Osteocyte (in vitro differentiated cells): ENCODE data around the gene EP300. TPM values are rescaled to one million over a fixed set of nuclear protein-coding genes. Genes with fewer than 3 reads are reported as not detected.

Experiments used
- DNase-seq: peaks from one replicate; pipeline ENCODE4 v3.0.0; 2021; ENCODE audit warnings: mixed read lengths; ENCODE audit not compliant: unreplicated experiment; ENCODE audit errors: extremely low spot score
- H3K27ac Mint-ChIP-seq: one replicate; pipeline ENCODE4 v1.8.0; 2021; ENCODE audit warnings: mild to moderate bottlenecking, mixed read lengths; ENCODE audit not compliant: unreplicated experiment
- H3K27me3 Mint-ChIP-seq: one replicate; pipeline ENCODE4 v1.8.0; 2021; ENCODE audit warnings: mixed read lengths; ENCODE audit not compliant: unreplicated experiment
- H3K36me3 Mint-ChIP-seq: one replicate; pipeline ENCODE4 v1.8.0; 2021; ENCODE audit warnings: mixed read lengths; ENCODE audit not compliant: unreplicated experiment
- H3K4me1 Mint-ChIP-seq: one replicate; pipeline ENCODE4 v1.8.0; 2021; ENCODE audit warnings: mixed read lengths; ENCODE audit not compliant: unreplicated experiment
- H3K4me3 Mint-ChIP-seq: one replicate; pipeline ENCODE4 v1.8.0; 2021; ENCODE audit warnings: mild to moderate bottlenecking, moderate library complexity, mixed read lengths; ENCODE audit not compliant: unreplicated experiment
- H3K9me3 Mint-ChIP-seq: one replicate; pipeline ENCODE4 v1.8.0; 2021; ENCODE audit warnings: mixed read lengths; ENCODE audit not compliant: unreplicated experiment
- CTCF ChIP-seq: fragments of 200-600 bp; sonication (generic); IDR thresholded peaks from 2 replicates; pipeline ENCODE4 v1.5.0; 2021; ENCODE audit warnings: antibody characterized with exemption, mild to moderate bottlenecking, moderate library complexity
- total RNA-seq: library from RNA; stranded (reverse); gene quantifications from 2 replicates; pipeline ENCODE4 v1.2.1, GENCODE V29; 2021

The EP300 gene
- total RNA-seq, 1 donor from 2014 or later: 83.4 TPM

- H3K4me1 Mint-ChIP-seq: no peaks in the 10 kb centered on the region
- peaks cover 14% of the 10 kb centered on the region for H3K36me3 Mint-ChIP-seq
- DNase-seq: no peak
- H3K4me3 Mint-ChIP-seq: no peak overlapping the region
- no peaks in the 10 kb centered on the region for H3K27me3 Mint-ChIP-seq
- H3K27ac Mint-ChIP-seq: no peak overlapping the region
- no peak for TF ChIP-seq CTCF
- H3K9me3 Mint-ChIP-seq: no peaks in the 10 kb centered on the region
These were observed 136.8 kb downstream of the EP300 start for GRCh38 chr22:41229215-41229614.

Other genes with a start within 250 kb of the EP300 start
- gene ST13, start 236.0 kb upstream of the EP300 start, total RNA-seq: 289 and 309 TPM in 2 replicates
- 20.9 and 22.5 TPM in 2 replicates for gene XPNPEP3, start 235.4 kb upstream of the EP300 start, total RNA-seq
- not detected in 2 replicates for gene DNAJB7, start 230.5 kb upstream of the EP300 start, total RNA-seq
- 54.1 and 58.5 TPM in 2 replicates for gene RBX1, start 141.2 kb upstream of the EP300 start, total RNA-seq
- gene L3MBTL2, start 112.7 kb downstream of the EP300 start, total RNA-seq: 25.9 and 26.4 TPM in 2 replicates
- gene CHADL, start 148.3 kb downstream of the EP300 start, total RNA-seq: 0.43 TPM in 1 of 2 replicates, not detected in the other
- 49.0 and 49.7 TPM in 2 replicates for gene RANGAP1, start 193.6 kb downstream of the EP300 start, total RNA-seq
- 82.8 and 85.0 TPM in 2 replicates for gene ZC3H7B, start 208.9 kb downstream of the EP300 start, total RNA-seq